Upper lobe of left lung (tissue), 6 donors: Measurements from ENCODE around the gene TMEM200B. TPM values are rescaled to one million over a fixed set of nuclear protein-coding genes. Genes with fewer than 3 reads are reported as not detected.

Experiments used
- ATAC-seq, 2 donors: fragments of 200-7000 bp; cut with Tn5 transposase; one replicate each; pipeline ENCODE4 v1.9.1; 2022; ENCODE audit warnings: mild to moderate bottlenecking in 2 of 2, moderate library complexity in 2 of 2; ENCODE audit not compliant: low FRiP score in 2 of 2
- DNase-seq, 2 donors: peaks; one replicate each; pipeline ENCODE4 v3.0.0-alpha.2; 2019 to 2020
- H3K27ac ChIP-seq, 4 donors: fragments of 200-600 bp; sonication (generic); one replicate each; pipeline ENCODE4 v1.5.1; 2016 to 2019
- H3K27me3 ChIP-seq, 4 donors: fragments of 200-600 bp; sonication (generic); one replicate each; pipeline ENCODE4 v1.5.1; 2017 to 2019
- H3K36me3 ChIP-seq, 4 donors: fragments of 200-600 bp; sonication (generic); one replicate each; pipeline ENCODE4 v1.5.1; 2016 to 2019
- H3K4me1 ChIP-seq, 4 donors: fragments of 200-600 bp; sonication (generic); one replicate each; pipeline ENCODE4 v1.5.1; 2018 to 2019
- H3K4me3 ChIP-seq, 4 donors: fragments of 200-600 bp; sonication (generic); one replicate each; pipeline ENCODE4 v1.5.1; 2017 to 2019; ENCODE audit warnings: mild to moderate bottlenecking in 2 of 4, moderate library complexity in 1 of 4
- H3K9me3 ChIP-seq, 4 donors: fragments of 200-600 bp; sonication (generic); one replicate each; pipeline ENCODE4 v1.5.1; 2018 to 2019
- EP300 ChIP-seq, 4 donors: sonication (generic); formaldehyde crosslinking; IDR thresholded peaks; one replicate each; pipeline ENCODE4 v1.5.1; 2017; ENCODE audit warnings: antibody characterized with exemption in 4 of 4, control low read depth in 2 of 4
- POLR2A ChIP-seq, 4 donors: fragments of 450-650 bp; IDR thresholded peaks; one replicate each; pipeline ENCODE4 v1.5.1; 2016 to 2017; ENCODE audit warnings: antibody characterized with exemption in 4 of 4, mild to moderate bottlenecking in 2 of 4
- POLR2AphosphoS5 ChIP-seq, 2 donors: sonication (generic); formaldehyde crosslinking; IDR thresholded peaks; one replicate each; pipeline ENCODE4 v1.5.1; 2017; ENCODE audit warnings: antibody characterized with exemption in 2 of 2
- WGBS, 2 donors: methylation state at CpG; one replicate each; pipeline ENCODE4 v1.1.5; 2017 to 2018; 5-methylcytosine and 5-hydroxymethylcytosine counted together
- total RNA-seq, 6 donors: library from RNA; depleted of rRNA in 4 of 6; stranded (reverse); fragments of >200 nt in 4 of 6; gene quantifications; one replicate each; pipeline versions ENCODE4 v1.1.0 to v1.2.1, GENCODE V29; 2016 to 2021
- TF ChIP-seq, protein P1 (sequence below), 6 experiments: fragments of 450-650 bp in 4 of 6; fragments of 200-600 bp in 2 of 6; sonication (generic) in 2 of 6; IDR thresholded peaks; one replicate each; pipeline ENCODE4 v1.5.1; 2016 to 2019; ENCODE audit warnings: antibody characterized with exemption in 6 of 6
- donor health status: DM: no; HTN: no; CAD: no; lungs with moderate emphysema.
- donor health status: DM: no; HTN: yes; CAD: no; lungs with severe emphysema.

The TMEM200B gene
- 1 to 10 TPM; 2.1 to 6.6 (median 3.5) TPM for total RNA-seq

GRCh38 chr1:29123887-29124365 lies at the start of gene TMEM200B:
Gene TMEM200B (minus strand): TSS chr1:29123903. CDS start chr1:29121828, 2,075 bp downstream.
- H3K27ac ChIP-seq = peak within 1 kb of the TSS; percentile 83 to 93 (median 90)
- TF ChIP-seq, protein P1, sequence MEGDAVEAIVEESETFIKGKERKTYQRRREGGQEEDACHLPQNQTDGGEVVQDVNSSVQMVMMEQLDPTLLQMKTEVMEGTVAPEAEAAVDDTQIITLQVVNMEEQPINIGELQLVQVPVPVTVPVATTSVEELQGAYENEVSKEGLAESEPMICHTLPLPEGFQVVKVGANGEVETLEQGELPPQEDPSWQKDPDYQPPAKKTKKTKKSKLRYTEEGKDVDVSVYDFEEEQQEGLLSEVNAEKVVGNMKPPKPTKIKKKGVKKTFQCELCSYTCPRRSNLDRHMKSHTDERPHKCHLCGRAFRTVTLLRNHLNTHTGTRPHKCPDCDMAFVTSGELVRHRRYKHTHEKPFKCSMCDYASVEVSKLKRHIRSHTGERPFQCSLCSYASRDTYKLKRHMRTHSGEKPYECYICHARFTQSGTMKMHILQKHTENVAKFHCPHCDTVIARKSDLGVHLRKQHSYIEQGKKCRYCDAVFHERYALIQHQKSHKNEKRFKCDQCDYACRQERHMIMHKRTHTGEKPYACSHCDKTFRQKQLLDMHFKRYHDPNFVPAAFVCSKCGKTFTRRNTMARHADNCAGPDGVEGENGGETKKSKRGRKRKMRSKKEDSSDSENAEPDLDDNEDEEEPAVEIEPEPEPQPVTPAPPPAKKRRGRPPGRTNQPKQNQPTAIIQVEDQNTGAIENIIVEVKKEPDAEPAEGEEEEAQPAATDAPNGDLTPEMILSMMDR (IDR thresholded peaks at IDR 0.05) = no peak
- TF ChIP-seq POLR2AphosphoS5 (IDR thresholded peaks at IDR 0.05) = no peak
- no peak for TF ChIP-seq EP300 (IDR thresholded peaks at IDR 0.05)
- no peak for TF ChIP-seq POLR2A (IDR thresholded peaks at IDR 0.05)
- H3K36me3 ChIP-seq = no peaks in the 10 kb centered on the region
- peaks cover 35 to 46% (median 37%) of the 10 kb centered on the region in 4 donors for H3K4me1 ChIP-seq
- H3K9me3 ChIP-seq = no peaks in the 10 kb centered on the region
- peak within 1 kb of the TSS; percentile 55 to 74 (median 65) for H3K4me3 ChIP-seq
- DNase-seq (peak in 1 of 2 donors; percentile 85), ATAC-seq (peak in 1 of 2 donors; percentile 56)
- WGBS, 2 donors = 1% methylated on average over 21 to 24 of the region's 46 CpGs
- peaks cover 0 to 42% (median 30%) of the 10 kb centered on the region in 4 donors for H3K27me3 ChIP-seq

DNA sequence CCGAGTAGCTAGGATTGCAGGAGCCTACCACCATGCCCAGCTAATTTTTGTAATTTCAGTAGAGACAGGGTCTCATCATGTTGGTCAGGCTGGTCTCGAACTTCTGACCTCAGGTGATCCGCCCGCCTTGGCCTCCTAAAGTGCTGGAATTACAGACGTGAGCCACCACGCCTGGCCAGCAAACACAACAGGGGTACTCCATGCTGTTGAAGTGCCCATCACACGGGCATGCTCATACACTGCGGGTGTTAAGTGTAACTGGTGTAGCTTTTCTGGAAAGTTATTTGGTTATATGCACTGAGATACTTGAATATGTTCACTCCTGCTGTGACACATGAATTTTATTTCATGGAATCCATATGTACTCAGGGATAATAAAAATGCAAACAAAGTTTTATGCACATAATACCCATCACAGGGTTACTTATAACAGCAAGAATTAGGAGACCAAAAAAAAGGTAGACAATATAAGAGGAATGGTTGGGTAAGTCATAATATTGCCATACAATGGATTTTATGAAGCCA lies 48.8 kb upstream of the TMEM200B start:
- Histone ChIP-seq H3K4me3 (no peak overlapping the region), H3K9me3 (no peaks in the 10 kb centered on the region), H3K27me3 (no peaks in the 10 kb centered on the region), H3K27ac (no peak overlapping the region), H3K4me1 (peaks cover 37 to 66% (median 56%) of the 10 kb centered on the region in 4 donors), H3K36me3 (peaks cover 0 to 15% (median 3%) of the 10 kb centered on the region in 4 donors)
- 73 to 92% methylated on average over 7 to 8 of the region's 8 CpGs for WGBS, 2 donors
- ATAC-seq = no peak
- DNase-seq = no peak
- TF ChIP-seq EP300 (IDR thresholded peaks at IDR 0.05) (no peak), POLR2AphosphoS5 (IDR thresholded peaks at IDR 0.05) (no peak), POLR2A (IDR thresholded peaks at IDR 0.05) (no peak)
- TF ChIP-seq, protein P1 (IDR thresholded peaks at IDR 0.05) = no peak

DNA sequence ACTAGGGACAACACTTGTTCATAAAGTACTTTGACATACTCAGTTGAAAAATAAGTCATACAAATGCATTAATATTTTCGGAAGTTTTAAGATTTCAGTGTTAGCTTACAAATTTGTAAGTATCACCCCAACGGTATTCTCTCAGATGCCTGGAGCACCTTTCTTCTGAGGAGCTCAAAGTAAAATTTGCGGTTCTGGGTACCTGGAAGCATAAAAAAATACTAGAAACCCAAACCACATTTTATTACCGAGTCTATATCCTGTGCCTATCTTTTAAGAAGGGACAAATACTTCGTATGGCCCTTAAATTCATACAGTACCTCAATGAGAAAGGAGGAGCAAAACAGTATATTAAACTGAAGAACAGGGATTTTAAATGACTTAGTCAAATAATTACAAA lies 47.8 kb upstream of the TMEM200B start:
- no peak for ATAC-seq

DNA sequence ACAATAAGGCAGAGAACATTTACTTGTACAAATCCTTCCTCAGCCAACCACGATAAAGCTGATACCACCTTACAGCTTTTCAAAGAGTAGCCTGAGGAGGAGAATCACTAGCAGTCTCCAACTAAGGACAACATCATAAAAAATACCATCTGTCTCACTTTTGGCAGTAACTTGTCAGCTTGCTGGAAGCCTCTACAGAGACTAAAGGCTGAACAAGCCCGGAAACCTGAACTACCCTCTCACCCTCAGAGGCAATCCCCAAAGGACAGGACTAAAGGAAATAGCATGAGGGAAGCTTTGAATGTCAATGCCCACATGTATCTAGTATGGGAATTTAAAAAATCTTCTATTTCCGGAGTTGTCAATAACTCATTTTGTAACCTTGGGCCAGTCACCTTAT lies 47.4 kb upstream of the TMEM200B start:
- Histone ChIP-seq H3K4me1 (peaks cover 29 to 68% (median 50%) of the 10 kb centered on the region in 4 donors), H3K27me3 (no peaks in the 10 kb centered on the region), H3K9me3 (no peaks in the 10 kb centered on the region), H3K27ac (no peak overlapping the region), H3K36me3 (peaks cover 0 to 29% (median 13%) of the 10 kb centered on the region in 4 donors), H3K4me3 (no peak overlapping the region)
- DNase-seq (no peak), ATAC-seq (no peak)
- WGBS, 2 donors = 47 to 50% methylated on average over 3 of the region's 3 CpGs
- TF ChIP-seq, protein P1 (IDR thresholded peaks at IDR 0.05) = no peak
- no peak for TF ChIP-seq POLR2AphosphoS5 (IDR thresholded peaks at IDR 0.05)
- TF ChIP-seq EP300 (IDR thresholded peaks at IDR 0.05) = no peak
- TF ChIP-seq POLR2A (IDR thresholded peaks at IDR 0.05) = no peak

More for the DNA sequence above, 47.8 kb upstream of the TMEM200B start:
- Histone ChIP-seq H3K36me3 (peaks cover 0 to 25% (median 8%) of the 10 kb centered on the region in 4 donors), H3K9me3 (no peaks in the 10 kb centered on the region), H3K27ac (no peak overlapping the region), H3K4me3 (no peak overlapping the region), H3K4me1 (peaks cover 29 to 68% (median 51%) of the 10 kb centered on the region in 4 donors), H3K27me3 (no peaks in the 10 kb centered on the region)
- no peak for DNase-seq
- 85 to 89% methylated on average over 5 of the region's 5 CpGs for WGBS, 2 donors
- TF ChIP-seq, protein P1 (IDR thresholded peaks at IDR 0.05) = no peak
- no peak for TF ChIP-seq POLR2A (IDR thresholded peaks at IDR 0.05)
- no peak for TF ChIP-seq POLR2AphosphoS5 (IDR thresholded peaks at IDR 0.05)
- no peak for TF ChIP-seq EP300 (IDR thresholded peaks at IDR 0.05)
